HG03354 (cell line): ENCODE data around the gene SLC25A31.
A peak's percentile ranks its signal among the peaks of the same experiment; 100 is the strongest.

Source experiments
- ATAC-seq: cut with Tn5 transposase; IDR thresholded peaks from one replicate; pipeline ENCODE4 v1.9.1; 2021; ENCODE audit warnings: mild to moderate bottlenecking; ENCODE audit not compliant: unreplicated experiment, poor library complexity, severe bottlenecking

SLC25A31 gene

DNA sequence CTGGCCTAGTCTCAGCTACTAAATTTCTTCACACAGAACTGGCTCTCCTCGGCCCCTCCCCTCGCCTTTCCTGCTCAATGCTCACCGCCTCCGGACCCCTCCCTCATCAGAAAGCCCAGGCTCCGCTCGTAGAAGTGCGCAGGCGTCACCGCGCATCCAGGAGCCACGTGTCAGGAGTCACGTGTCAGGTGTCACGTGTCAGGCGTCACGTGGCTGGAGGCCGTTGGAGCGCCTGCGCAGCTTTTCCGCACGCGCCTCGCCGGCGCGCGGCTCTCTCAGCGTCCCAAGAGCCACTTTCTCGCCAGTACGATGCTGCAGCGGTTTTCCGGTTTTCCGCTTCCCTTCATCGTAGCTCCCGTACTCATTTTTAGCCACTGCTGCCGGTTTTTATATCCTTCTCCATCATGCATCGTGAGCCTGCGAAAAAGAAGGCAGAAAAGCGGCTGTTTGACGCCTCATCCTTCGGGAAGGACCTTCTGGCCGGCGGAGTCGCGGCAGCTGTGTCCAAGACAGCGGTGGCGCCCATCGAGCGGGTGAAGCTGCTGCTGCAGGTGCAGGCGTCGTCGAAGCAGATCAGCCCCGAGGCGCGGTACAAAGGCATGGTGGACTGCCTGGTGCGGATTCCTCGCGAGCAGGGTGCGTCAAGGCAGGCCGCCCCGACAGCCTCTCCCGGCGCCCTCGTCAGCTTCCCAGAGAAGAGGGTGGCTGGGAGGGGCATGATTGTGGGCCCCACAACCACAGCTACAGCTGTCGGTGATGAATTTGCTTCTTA, at the start of gene SLC25A31:
Gene SLC25A31 (plus strand): TSS at position 259 of the 772 bp plus-strand sequence. CDS start 146 bp downstream, at position 405.
- ATAC-seq = no peak

GRCh38 chr4:127685292-127685691, 44.9 kb upstream of the SLC25A31 start:
- ATAC-seq = no peak

DNA sequence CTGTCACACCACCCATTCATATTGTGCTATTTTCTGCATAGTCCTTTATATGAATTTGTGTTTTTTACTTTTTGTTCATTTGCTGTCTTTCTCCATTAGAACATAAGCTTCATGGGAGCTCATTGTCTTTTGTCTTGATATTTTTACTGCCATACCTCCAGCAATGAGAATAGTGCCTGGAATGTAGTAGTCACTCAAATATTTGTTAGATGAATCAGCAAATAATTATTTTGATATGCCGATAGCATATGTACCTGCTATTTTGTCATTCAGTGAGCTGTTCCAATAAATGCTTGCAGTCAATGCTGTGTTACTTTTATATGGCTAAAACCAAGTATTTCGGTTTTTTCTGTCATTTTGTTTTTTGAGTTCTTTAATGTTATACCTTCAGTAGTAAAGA, 43.5 kb upstream of the SLC25A31 start:
- no peak for ATAC-seq

DNA sequence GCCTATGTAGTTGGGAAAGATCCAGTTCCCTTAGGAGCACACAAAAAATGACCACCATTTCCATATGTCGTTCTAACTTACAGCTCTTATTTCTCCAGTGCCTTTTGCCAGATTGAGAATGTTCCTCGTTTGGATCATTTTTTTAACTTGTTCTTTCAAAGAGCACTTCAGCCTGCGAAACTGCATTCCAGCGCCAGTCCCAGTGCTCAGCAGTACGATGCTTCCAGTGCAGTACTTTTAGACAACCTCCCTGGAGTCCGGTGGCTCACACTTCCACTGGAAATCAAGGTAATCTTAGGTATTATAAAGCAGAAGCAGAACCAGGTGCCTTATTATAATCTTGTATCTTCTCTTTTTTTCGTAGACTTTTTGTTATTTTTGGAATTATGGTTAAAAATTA, 42.6 kb upstream of the SLC25A31 start:
- no peak for ATAC-seq

- ATAC-seq = peak; percentile 100
Measured at GRCh38 chr4:127698789-127699200, 31.4 kb upstream of the SLC25A31 start.

- ATAC-seq = no peak
Measured at GRCh38 chr4:127708985-127709384, 21.2 kb upstream of the SLC25A31 start.

- ATAC-seq = no peak
Measured at GRCh38 chr4:127709456-127709855, 20.7 kb upstream of the SLC25A31 start.

- ATAC-seq = no peak
Measured at GRCh38 chr4:127731406-127731805, 1.2 kb downstream of the SLC25A31 start.

DNA sequence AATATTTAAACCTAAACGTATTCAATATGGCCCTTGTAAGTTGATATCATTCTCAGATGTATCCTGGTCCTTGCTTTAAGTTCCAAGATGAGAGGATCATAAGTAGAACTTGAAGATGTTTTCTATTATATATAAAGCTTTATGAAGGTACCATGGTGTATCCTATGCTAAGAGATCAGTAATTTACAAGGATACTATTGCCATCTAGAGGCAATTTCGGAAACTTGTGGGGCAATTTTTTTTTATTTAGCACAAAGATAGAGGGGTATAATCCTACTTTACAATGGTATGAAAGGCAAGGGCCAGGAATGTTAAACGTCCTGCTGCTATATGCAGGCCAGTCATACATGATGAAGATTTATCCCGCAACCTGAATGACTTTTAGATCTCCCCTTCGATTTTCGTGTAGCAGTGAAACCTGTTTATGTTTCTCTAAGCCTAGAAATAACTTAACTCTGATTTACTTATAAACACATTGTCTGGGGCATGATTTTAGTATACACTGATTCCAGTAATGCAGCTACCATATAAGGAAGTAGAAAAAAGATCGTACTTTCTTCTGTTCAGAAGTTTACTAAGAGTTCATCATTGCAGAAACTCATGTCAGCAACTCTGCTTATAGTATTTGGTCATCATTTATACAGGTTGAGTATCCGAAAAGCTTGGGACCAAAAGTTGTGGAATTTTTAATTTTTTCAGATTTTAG, 2.6 kb downstream of the SLC25A31 start:
- peak; percentile 88 for ATAC-seq

DNA sequence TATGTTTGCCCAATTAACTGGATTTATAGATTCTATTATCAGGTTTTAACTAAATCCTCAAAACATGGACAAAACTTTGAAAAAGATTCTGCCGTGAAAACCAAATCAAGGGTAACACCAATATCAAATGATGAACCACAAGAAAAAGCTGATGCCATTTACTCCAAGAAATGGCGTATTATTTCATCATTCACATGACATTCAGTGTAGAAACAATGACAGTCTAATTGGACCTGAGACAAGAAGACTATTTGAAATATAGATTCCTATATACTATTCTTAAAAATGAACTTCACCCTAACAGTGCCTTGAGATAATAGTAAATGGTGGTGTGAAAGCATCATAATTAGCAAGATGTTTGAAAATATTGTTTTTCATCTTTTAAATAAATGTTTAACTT, 4.8 kb downstream of the SLC25A31 start:
- no peak for ATAC-seq

GRCh38 chr4:127737295-127737694, 7.1 kb downstream of the SLC25A31 start:
- no peak for ATAC-seq

DNA sequence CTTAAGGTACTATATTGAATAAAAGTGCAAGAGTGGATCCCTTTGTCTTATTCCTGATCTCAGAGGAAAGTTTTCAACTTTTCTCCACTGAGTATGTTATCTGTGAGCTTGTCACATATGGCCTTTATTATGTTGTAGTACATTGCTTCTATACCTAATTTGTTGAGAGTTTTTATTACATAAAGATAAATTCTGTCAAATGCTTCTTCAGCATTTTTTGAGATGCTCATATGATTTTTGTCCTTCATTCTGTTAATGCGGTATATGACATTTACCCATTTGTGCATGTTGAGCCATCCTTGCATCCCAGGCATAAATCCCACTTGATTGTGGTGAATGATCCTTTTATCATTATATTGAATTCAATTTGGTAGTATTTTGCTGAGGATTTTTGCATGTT, 11.0 kb downstream of the SLC25A31 start:
- no peak for ATAC-seq

GRCh38 chr4:127747883-127748282, 17.7 kb downstream of the SLC25A31 start:
- no peak for ATAC-seq

- no peak for ATAC-seq
Measured at GRCh38 chr4:127748957-127749356, 18.8 kb downstream of the SLC25A31 start.

- no peak for ATAC-seq
Measured at GRCh38 chr4:127756906-127757305, 26.7 kb downstream of the SLC25A31 start.

DNA sequence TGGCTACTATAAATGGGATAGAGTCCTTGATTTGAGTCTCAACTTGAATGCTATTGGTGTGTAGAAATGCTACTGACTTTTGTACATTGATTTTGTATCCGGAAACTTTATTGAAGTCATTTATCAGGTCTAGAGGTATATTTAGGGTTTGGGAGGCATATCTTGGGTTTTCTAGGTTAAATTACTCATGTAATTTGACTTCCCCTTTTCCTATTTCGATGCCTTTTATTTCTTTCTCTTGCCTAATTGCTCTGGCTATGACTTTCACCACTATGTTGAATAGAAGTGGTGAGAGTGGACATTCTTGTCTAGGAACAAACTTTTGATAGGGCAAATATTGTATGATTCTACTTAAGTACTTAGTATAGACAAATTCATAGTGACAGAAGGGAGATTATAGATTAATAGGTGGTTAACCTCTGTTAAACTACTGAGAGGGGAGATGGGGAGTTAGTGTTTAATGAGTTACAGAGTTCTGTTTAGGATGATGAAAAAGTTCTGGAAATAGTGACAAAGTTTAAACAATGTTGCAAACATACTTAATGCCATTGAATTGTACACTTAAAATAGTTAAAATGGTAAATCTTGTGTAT, 29.1 kb downstream of the SLC25A31 start:
- peak; percentile 91 for ATAC-seq

GRCh38 chr4:127759893-127760292, 29.7 kb downstream of the SLC25A31 start:
- peak; percentile 21 for ATAC-seq

DNA sequence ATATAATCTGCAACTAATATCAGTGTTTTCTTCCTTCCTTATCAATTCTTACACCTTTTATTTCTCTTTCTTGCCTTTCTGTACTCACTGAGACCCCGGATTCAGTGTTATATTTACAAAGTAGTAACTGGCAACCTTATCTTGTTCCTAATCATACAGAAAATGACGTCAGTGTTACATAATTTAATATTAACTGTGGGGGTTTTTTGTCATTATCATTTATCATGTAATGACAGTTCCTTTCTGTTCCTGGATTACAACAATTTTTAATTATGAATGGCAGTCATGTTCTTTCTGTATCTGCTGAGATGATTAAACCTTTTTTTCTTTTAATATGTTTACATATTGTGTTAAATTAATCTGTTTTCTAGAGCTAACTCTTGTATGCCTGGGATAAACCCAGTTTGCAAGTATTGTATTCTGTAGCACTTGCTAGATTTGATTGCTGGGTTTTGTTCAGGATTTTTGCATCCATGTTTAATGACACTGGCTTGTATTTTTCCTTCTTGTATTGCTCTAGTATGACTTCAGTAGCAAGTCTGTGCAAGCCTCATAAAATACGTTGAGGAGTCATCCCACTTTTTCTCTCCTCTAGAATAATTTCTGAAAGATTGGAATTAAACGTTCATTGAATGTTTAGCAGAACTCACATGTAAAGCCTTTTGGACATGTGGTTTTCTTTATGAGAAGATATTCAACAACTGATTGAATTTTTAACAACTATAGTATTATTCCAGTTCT, 41.5 kb downstream of the SLC25A31 start:
- no peak for ATAC-seq

DNA sequence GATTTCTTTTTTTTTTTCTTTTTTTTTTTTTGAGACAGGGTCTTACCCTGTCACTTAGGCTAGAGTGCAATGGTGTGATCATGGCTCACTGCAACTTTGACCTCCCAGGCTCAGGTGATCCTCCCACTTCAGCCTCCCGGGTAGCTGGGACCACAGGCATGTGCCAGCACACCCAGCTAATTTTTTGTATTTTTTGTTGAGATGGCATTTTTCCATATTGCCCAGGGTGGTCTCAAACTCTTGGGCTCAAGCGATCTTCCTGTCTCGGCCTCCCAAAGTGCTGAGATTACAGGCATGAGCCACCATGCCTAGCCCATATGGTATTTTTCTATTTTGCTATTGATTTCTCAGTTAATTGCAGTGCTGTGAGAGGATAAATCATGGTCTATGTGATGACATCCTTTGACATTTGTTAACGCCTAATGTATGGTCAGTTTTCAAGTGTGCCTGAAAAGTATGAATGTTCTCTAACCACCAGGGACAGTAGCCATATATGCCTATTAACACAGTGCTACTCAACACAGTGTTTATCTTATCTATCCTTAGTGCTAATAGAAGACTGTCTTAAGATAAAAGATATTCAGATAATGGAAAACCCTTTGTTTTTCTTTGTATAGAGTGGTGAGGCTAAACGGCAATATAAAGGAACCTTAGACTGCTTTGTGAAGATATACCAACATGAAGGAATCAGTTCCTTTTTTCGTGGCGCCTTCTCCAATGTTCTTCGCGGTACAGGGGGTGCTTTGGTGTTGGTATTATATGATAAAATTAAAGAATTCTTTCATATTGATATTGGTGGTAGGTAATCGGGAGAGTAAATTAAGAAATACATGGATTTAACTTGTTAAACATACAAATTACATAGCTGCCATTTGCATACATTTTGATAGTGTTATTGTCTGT, 42.8 kb downstream of the SLC25A31 start:
- no peak for ATAC-seq
